GM19467 (cell line): ENCODE measurements around the gene ACADVL.

Experiments used
- ATAC-seq: cut with Tn5 transposase; IDR thresholded peaks from one replicate; pipeline ENCODE4 v1.9.1; 2021; ENCODE audit warnings: mild to moderate bottlenecking, moderate library complexity; ENCODE audit not compliant: unreplicated experiment

The ACADVL gene

DNA sequence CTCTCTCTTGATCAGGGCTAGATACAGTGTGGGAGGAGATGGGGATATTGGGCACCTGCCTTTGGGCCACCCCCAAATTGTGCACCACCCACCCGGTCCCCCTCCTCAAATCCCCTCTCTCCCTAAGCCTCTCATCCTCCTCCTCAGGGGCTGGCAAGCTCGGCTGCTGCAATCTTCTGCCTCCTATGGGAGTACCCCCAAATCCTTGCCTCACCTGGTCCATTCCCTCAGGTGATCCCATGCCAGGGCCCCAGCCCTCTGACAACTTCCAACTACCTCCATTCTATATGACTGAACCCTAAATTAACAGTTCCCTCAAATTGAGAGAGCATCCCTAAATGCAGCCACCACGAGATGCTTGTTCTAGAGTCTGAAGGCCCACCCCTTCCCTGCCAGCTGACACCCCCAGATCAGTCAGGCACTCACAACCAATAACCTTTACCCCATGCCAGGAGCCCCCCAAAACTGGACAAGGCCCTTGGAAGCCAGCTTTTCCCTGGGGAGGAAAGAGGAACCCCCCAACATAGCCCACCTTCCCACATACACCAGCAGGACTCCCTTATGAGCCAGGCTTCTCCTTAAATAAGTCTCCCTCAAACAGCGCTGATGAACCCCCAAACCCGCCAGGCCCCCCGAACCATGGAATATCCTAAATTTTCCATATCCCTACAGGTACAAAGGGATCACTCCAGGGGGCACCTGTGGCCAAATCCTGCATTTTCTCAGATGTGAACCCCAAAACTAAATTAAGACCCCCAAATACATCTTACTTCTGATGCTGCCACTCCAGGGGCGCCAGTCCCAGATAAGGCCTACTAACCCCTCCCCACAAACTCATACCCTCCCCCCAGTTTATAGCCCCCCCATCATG is 3.3 kb upstream of the ACADVL start:
- no peak for ATAC-seq

DNA sequence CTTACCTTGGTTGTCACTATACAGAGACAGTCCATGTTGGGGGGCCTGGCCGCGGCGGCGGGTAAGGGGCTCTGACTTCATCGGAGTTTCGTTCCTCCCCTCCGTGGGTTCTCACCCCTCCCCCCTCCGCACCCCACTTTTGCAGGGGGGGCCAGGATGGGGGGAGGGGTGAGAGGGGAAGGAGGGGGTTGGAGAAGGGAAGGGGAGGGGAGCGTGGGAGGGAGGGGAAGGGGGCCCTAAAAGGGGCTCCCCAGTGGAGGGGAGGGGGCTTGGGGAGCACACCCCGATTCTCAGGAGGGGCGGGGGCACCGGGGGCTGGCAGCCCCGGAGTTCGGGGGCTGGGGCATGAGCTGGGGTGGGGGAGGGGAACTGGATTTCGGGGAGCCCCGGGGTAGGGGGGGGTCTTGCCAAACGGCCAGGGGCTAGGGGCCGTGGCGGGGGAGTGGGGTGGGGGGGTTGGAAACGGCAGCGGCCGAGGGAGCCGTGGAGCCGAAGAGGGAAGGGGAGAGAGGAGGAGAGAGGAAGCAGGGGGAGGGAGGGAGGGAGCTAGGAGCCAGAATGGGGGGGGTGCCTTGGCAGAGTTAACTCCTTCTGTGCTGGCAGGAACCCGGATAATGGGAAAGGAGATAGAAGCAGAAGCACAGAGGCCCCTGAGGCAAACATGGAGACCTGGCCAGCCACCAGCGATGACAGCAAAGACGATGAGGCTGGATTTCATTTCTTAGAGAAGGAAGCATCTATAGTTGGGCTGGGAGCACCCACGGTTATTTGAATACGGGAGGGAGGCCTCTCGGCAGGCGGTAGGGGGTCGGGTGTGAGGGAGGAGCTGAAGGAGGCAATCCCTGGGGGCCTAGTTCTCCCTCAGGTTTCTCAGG is 2.4 kb upstream of the ACADVL start:
- ATAC-seq, result no peak

DNA sequence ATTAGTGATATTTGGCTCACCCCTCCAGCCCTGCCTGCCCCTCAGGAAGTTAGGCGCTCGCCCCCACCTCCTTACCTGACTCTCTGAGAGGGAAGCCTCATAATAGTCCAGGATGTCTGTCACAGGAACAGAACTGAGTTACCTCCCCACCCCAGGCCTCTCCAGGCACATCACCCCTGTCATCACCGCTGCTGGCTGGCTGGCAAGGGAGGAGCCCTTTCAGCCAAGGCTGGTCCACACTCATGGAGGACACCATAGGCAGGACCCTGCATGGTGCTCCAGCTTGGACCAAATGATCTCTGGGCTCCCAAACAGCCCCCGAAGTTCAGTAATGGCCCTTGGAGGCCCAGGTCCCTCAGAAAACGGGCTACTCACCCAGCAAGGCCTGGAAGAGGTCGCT is 1.6 kb upstream of the ACADVL start:
- ATAC-seq, result no peak

DNA sequence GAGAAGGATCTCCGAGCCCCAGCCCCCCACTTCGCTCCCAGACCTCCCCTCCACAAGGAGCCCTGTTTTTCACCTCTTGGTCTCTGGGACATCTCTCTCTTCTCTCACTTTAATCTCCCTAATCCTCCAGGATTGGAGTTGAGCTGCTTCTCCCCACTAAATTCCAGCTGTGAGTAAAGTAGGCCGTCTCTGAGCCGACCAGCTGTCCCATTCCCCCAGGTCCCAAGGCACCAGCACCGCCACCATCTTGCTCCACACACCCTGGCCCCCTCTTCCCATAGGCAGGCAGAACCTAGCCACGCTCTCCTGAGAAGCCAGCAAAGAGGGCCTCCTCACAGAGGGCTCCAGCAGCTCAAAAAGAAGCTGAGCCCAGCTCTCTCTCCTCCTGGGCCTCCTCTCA is 980 bp upstream of the ACADVL start:
- ATAC-seq, result no peak

DNA sequence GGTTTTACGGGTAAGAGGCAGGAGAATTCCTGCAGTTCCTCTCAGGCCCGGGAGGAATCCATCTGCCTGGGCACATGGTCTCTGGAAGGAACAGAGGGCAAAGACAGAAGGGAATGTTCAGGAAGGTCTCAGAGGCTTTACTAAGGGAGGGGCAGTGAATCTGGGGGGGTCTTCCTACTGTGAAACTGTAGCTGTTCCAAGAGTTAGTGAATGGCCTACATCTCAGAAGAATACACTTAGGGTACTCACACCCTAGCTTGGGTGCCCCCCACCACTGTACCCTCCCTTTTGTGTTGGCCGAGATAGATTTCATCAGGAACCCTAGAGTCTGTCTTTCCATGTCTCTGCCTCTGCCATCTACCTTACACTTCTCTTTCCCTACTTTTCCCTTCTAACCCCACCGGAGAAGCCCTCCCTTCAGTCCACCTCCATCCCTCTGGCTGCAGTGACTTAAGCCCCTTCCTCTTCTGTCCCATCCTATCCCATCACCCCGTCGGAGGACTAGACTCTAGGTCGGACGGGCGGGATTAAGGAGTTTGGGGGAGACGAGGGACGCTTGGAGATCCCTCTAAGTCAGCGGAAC is 418 bp upstream of the ACADVL start:
- ATAC-seq, result no peak

DNA sequence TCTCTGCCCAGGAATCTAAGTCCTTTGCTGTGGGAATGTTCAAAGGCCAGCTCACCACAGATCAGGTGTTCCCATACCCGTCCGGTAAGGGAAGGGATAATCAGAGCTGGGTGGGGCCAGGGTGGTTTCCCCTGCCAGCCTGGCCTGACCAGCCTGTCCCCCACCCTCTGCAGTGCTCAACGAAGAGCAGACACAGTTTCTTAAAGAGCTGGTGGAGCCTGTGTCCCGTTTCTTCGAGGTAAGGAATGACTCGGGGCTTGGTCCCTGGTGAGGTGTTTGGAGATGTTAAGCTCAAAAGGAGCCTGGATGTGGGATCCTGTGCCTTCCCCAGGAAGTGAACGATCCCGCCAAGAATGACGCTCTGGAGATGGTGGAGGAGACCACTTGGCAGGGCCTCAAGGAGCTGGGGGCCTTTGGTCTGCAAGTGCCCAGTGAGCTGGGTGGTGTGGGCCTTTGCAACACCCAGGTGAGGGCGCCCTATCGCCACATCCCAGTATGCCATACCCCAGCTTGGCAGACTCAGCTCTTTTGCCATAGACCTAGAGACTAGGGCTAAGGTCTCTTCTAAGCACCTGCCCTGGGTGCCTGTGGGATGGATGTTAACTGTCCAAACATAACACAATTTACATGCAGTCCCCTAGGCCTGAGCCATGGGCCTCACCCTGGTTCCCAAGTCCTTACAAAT is 997 bp downstream of the ACADVL start:
- ATAC-seq, result no peak

DNA sequence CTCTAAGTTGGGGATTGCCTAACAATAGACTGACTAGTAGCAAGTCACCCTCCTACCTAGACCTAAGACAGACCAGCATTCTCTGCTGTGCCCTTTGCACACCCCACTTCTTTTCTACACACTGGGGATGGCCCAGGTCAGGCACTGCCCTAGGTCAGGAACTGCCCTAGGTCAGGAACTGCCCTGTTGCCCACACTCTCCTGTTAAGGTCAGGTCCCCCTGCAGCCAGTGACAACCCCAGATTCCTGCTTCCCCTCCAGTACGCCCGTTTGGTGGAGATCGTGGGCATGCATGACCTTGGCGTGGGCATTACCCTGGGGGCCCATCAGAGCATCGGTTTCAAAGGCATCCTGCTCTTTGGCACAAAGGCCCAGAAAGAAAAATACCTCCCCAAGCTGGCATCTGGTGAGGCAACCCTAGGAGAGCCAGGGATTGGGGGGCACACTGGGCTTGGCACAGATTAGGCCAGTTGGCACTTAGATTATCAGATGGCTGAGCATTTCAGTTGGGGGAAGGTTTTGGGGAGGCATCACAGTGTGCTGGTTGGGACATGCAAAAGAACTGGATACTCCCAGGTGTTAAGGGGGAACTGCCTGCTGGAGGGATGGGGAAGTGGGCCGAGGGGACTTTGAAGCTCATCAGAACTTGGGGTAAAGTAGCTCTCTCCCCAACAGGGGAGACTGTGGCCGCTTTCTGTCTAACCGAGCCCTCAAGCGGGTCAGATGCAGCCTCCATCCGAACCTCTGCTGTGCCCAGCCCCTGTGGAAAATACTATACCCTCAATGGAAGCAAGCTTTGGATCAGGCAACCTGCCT is 1.7 kb downstream of the ACADVL start:
- ATAC-seq, result no peak

DNA sequence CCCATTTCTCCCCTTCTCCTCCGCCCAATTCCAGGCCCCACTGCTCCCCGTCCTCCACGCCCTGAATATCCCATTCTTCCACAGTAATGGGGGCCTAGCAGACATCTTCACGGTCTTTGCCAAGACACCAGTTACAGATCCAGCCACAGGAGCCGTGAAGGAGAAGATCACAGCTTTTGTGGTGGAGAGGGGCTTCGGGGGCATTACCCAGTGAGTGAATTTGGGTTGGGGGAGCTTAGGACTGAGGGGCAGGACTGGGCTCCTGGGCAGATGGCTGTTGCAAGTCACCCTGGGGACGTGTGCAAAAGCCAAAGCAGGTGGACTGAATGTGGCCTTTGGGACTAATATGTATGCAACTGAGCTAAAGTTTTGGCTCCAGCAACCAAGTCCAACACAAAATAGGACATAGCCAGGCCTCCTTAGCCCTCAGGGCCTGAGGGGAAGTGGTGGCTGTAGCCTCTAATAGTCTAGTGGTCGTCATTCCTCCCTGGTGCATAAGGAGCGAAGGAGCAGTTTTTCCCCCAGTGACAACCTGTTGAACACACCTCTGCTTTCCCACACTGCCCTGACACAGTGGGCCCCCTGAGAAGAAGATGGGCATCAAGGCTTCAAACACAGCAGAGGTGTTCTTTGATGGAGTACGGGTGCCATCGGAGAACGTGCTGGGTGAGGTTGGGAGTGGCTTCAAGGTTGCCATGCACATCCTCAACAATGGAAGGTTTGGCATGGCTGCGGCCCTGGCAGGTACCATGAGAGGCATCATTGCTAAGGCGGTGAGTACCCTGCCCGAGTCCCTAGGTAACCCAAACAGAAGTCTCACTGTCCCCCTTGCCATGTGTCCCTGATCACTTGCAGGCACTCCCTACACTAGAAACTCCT is 2.6 kb downstream of the ACADVL start:
- no peak for ATAC-seq

DNA sequence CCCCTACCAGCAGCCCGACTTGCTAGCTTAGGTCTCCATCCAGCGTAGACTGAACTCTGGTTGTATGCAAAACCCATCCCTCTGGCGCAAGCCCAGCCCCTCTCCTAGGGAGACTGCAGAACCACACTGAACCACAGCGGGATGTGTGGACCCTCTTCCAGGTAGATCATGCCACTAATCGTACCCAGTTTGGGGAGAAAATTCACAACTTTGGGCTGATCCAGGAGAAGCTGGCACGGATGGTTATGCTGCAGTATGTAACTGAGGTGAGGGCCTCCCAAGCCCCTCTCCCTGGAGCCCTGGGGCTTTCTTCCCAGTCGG is 3.2 kb downstream of the ACADVL start:
- no peak for ATAC-seq

DNA sequence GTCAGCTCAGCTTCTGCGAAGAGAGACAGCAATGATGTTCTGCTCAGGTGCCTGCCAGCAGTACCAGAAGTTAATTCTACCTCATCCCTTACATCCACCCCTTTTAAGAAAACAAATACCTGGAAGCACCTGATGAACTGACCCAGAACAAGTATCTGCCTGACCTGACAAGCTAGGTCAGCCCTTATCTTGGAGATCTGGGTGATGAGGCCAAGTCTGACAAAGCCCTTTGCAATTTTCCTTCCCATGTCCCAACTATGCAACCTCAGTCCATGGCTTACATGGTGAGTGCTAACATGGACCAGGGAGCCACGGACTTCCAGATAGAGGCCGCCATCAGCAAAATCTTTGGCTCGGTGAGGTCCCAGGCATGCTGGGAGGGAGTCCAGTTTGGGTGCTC is 3.6 kb downstream of the ACADVL start:
- no peak for ATAC-seq

DNA sequence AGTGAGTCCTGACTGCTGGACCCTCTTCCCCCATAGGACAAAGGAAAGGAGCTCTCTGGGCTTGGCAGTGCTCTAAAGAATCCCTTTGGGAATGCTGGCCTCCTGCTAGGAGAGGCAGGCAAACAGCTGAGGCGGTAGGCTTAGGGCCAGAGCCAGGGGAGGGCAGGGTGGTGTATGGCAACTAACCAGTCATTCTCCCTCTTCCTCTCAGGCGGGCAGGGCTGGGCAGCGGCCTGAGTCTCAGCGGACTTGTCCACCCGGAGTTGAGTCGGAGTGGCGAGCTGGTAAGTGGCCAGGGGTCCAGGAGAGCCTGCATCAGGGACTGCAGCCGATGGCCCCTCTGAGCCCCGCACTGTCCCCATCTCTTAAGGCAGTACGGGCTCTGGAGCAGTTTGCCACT is 4.4 kb downstream of the ACADVL start:
- no peak for ATAC-seq

DNA sequence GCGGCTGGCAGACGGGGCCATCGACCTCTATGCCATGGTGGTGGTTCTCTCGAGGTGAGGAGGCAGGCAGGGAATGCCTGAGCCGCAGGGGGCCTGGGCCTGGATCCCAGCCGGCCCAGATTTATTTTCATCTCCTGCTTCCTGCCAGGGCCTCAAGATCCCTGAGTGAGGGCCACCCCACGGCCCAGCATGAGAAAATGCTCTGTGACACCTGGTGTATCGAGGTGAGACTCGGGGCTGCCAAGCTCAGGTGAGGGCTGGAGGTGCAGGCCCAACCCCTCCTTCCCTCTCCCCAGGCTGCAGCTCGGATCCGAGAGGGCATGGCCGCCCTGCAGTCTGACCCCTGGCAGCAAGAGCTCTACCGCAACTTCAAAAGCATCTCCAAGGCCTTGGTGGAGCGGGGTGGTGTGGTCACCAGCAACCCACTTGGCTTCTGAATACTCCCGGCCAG is 4.9 kb downstream of the ACADVL start:
- ATAC-seq, result no peak

DNA sequence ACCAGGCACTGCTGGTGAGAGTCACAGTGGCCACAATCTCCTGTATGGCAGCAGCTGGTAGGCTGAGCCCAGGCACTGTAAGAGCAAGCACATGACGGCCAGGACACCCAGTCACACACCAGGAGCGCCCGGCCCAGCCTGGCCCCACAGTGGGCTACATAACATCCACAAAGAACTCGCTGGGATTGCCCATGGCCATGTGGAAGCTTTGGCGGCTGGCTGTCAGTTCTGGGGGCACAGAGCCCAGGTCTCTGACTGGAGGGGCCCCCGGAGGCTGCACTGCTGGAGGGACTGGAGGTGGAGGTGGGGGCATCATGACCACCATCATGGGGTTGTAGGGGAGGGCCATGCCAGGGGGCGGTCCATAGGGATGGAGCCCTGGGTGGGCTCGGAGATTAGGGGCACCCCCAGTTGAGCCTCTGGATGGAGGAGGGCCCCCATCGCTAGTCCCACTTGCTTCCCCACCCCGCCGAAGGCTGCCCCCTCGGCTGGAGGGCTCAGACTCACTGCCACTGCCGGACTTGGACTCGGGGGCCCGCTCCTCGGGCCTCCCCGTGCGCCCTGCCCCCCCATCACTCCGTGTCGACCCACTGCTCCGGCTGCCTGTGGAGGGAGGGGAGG is 6.1 kb downstream of the ACADVL start:
- no peak for ATAC-seq

DNA sequence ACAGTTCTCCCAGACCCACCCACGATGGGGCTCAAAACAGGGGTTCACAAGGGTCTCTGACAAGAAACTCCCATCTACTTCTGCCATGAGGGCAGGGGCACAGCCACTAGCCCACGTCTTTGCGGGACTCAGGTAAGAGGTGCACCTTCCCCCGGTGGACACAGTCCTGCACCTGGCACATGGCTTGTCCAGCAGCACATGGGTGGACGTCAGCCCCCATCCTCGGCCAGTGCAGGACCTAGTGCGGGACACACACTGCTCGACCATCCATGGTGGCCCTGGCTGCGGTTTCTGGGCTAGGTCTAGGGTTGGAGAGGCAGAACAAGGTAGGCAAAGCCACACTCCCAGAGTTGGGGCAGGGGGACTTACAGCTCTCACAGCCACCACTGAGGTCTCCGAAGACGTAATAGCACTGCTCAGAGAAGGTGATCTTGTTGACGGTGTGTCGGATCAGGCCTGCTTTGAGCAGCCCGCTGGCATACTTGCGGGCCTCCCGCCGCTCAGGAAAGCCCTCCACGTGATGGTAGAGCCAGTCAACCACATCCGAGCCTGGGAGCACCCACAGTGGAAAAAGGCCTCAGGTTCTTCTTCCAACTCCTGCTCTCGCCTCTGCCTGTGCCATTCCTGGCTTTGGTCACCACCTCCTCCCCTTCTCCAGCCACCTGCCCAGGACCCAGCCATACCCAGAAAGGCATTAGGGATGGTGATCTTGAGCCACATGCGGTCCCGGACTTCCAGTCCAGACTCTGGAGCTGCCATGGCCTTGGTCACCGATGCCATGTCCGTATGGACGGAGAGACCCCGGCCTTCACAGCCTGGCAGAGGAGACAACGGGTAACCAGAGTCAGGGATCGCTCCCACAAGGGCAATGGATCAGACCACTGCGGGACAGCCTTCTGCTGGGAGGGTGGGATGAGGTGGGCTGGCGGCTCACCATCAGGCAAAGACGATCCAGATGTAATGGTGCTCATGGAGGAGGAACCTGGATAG is 7.3 kb downstream of the ACADVL start:
- no peak for ATAC-seq

DNA sequence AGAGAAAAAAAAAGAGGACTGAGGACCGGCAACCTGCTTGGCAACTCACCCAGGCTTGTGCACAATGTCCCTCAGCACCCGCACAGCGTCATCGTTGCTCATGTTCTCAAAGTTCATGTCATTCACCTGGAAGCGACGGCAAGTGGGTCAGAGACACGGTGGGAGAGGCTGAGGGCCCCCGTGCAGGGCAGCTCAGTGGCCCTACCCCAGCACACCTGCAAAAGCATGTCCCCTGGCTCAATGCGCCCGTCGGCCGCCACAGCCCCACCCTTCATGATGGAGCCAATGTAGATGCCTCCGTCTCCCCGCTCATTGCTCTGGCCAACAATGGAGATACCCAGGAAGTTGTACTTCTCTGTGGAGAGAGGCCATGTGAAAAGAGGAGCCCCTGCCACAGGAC is 9.2 kb downstream of the ACADVL start:
- no peak for ATAC-seq

DNA sequence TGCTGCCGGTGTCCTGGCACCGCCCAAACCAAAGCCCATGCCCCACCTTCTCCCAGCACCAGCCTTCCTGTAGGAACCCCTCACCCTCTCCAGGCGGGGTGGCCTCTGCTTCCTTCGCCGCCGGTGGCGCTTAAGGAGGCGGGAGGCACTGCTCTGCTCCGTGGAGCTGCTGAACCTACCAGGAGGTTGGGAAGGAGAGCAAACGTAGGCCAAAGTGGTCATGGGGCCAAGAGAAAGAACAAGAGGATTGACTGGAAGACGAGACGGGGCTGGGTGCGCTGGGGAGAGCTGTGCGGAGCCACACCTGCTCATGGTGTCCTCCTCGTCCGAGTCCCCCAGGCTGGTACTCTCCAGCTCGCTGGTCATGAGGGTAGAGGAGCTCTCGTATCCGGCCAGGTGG is 9.8 kb downstream of the ACADVL start:
- ATAC-seq, result no peak

DNA sequence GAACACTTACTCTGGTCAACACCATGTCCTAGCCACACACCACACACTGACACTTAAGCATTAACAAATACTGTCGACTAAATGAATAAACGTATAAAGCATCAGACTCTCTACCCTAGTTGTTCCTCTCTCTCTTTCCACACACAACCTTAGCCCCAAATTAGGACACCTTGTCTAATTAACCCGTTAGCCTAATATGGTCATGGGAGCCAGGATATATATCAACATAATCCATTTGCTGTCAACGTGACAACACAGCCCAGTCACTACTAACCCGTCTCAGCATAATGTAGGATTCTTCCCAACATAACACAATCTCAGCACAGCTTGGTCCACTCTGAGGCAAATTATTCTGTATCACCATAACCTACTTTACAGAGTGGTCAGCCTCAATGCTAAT is 12.4 kb downstream of the ACADVL start:
- ATAC-seq, result no peak

DNA sequence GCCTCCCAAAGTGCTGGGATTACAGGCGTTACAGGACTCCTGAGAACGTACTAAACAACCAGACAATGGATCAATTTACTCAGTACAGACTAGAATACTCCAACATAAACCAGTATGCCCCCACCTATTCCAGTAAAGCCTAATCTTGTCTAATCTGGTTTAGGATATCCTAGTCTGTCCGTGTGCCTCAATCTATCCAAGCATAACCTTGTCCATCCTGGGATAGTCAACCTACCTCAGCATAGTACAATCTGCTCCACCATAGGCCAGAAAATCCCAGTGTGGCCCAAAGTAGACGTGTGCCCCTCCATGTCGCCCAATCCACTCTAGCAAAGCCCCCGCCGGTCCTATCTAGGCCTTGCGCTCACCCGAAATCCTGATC is 14.0 kb downstream of the ACADVL start:
- no peak for ATAC-seq
